NCI-H2196 treated with DMSO at 0.1 percent for 48 hours (cell line): ENCODE measurements around the gene CPLANE1.
"Not testable (repeated sequence)": the region's sequence is repeated elsewhere in the genome, so short reads cannot be mapped to it uniquely, and the experiment has no call there.

ENCODE experiments used
- DNase-seq: peaks from one replicate; lab custom pipeline; 2025; ENCODE audit not compliant: unreplicated experiment; lab: John Stamatoyannopoulos, UW

The CPLANE1 gene

GRCh38 chr5:37208883-37209797 lies 40.0 kb downstream of the CPLANE1 start:
- no peak for DNase-seq

GRCh38 chr5:37207802-37208201 lies 41.4 kb downstream of the CPLANE1 start:
- DNase-seq: no peak

DNA sequence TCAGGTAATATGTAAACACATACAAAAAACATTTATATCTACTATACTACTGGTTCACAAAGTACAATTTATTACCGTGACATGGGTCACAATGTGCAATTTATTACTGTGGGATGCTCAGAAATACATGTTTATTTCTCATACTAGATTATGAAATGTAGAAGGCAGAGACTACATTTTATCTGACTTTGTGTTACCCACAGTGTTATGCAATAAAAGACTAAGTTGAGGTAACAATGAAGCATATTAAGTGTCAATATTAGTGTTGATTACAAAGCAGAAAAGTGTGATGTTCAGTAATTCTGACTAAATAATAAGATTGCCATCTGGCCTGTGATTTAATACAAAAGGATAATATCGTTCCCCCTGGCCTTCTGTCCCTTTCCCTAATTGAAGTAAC lies 42.4 kb downstream of the CPLANE1 start:
- no peak for DNase-seq

DNA sequence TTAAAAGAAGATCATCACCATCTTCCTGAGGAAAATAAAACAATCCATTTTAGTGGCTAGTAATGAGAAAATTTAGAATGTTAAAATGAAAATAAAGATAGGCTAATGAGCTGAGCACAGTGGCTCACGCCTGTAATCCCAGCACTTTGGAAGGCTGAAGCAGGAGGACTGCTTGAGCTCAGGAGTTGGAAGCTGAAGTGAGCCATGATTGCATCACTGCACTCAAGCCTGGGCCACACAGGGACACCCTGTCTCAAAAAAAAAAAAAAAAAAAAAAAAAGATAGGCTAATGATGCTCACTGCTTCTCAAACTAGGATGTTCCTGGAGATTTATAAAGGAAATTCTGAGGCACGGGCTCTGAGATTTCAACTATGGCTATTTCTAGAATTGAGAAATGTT lies 50.3 kb downstream of the CPLANE1 start:
- no peak for DNase-seq

- no peak for DNase-seq
Observed at GRCh38 chr5:37198061-37198460, 51.1 kb downstream of the CPLANE1 start.

DNA sequence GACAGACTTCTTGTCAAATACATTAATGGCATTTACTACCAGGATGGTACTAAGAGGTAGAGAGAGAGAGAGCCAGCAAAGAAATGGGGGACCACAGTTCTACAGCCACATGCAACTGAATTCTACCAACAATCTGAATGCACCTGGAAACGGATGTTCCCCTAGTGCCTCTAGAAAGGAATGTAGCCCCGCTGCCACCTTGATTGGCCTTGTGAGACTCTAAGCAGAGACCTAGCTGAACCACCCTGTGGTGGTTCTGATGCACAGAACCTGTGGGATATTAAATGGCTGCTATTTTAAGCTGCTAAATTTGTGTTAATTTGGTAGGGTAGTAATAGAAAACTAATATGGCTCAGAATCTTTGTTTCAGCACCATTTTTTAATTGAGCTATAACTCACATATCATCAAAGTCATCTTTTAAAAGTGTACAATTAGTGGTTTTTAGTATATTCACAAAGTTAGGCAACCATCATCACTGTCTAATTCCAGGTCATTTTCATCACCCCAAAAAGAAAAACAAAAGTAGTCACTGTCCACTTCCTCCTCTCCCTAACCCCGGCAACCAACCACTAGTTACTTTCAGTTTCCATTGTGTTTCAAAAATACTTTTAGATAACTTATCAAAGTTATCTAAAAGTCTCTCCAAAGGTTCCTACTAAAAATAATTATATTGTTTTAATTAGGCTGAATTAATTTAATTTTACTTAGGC lies 51.7 kb downstream of the CPLANE1 start:
- no peak for DNase-seq

DNA sequence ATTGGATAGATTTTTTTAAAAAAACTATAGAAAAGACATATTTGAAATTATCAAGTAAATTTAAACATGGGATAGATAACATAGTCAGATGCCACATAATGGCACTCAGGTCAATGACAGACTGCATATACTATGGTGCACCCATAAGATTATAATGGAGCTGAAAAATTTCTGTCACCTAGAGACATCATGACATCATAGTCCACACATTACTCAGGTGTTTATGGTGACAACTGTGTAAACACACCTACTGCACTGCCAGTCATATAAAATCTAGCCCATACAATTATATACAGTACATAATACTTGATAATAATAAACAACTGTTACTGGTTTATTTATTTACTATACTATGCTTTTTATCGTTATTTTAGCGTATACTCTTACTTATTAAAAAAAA lies 58.6 kb downstream of the CPLANE1 start:
- DNase-seq: no peak

DNA sequence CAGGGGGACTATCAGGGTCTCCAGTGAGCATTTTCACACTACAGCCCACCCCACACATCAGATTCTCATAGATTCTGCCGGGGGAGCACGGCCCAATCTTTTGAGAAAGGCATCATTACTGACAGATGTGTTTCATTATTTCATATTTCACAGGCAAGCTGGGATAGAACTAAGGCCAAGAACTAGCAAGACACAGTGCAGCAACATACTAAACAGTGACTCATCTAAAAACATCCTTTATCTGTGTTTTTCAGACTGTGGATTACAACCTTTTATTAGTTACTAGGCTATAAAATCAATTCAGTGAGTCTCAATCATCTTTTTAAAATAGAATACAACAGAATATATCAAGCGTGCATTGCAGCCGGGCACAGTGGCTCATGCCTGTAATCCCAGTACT lies 59.8 kb downstream of the CPLANE1 start:
- no peak for DNase-seq

DNA sequence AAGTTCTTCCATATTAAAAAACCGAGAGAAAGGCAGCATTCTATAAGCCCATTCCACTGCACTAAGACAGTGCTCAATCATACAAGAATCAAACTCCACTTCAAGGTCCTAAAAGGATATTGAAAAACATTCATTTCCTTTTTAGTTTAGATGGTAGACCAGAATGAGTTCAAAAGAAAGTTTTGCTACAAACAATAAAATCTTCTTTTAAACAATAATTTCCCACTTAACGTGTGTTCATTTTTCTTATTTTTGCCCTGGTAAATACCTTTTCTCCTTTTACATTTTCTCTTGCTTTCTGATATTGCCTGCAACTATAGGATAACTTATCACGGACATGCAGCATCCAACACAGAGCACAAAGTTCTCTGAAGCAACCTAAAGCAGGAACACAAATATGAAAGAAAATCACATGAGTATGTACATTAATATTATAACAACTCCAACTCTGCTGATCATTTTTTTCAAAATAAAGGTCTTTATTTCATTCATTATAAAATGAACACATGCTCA lies 61.7 kb downstream of the CPLANE1 start:
- no peak for DNase-seq

DNA sequence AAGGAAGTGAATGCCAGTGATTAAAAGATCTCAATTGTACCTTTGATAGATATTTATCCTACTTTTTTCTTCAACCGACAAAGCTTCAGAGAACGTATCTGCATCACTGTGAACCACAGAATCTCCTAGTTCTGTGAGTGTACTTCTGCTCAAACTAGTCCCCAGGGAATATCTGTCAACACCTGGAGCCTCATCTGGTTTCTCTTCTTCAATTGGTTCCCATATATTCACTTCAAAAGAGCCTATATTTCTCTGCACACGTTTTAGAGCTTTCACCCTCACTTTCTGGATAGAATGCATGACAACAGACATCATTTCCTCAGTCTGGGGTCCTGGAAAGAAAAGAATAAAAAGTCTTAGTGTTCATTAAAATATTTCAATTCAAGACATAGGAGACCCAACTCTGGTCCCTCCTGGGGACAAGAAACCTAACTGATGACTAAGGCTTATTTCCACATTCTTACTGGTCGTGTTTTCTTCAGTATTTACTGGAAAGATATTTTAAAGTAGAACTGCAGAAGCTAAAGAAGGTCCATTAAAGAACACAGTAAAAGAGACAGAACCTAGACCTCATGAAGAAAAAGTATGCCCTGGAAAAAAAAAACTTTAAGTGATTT lies 64.3 kb downstream of the CPLANE1 start:
- no peak for DNase-seq

DNA sequence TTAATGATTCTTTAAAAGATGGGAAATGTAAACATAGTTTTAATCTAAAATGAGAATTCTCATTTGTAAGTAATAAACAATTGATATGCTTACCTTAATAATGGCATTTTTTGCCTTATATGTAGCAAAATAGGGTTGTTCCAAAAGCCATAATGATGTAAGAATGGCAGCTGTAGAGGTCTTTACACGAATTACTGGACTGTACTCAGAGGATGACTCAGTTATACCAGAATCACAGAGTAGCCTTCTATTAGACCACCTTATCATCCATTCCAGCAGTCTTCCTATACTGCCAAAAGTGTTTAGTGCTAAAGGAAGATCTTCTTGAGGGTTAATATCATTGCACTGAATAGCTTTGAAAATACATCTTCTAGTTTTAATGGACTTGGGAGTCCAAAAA lies 66.5 kb downstream of the CPLANE1 start:
- DNase-seq: no peak

DNA sequence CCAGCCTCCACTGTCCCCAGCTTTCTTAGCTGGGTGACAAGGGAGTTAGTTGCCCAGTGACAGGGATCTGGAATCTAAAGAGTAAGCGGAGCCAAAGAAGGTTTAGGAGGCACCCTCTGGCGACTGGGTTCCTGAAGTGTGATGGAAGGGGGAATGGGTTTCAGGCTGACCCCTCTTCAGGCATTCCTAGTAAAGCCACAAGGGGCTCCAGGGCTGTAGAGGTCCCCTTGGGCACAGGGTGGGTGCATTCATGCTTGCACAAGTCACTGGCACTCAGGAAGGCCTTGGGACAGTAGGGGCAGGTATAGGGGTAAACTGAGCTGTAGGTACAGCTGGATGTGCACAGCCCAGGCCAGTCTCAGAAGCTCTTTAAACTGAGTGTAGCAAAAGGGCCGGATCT lies 74.2 kb downstream of the CPLANE1 start:
- no peak for DNase-seq

GRCh38 chr5:37172957-37173356 lies 76.2 kb downstream of the CPLANE1 start:
- no peak for DNase-seq

GRCh38 chr5:37170856-37171255 lies 78.3 kb downstream of the CPLANE1 start:
- no peak for DNase-seq

- DNase-seq: no peak
Observed at GRCh38 chr5:37166197-37166596, 83.0 kb downstream of the CPLANE1 start.

DNA sequence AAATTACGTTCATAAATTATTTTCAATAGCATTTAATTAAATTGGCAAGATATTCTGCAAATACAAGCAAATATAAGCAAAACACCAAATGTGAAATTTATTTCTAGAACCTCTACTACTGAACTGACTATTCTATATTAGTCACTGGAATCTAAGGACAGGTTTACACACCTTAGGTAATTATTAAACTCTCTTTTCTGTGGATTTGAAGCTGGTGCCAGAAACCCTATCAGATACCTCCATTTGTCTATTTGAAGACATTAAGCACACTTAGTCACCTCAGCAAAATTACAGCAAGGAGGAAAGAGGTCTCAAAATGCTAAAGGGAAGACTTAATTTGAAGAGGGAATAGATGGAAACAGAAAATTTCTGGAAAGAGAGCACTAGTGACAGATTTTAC lies 83.4 kb downstream of the CPLANE1 start:
- DNase-seq: no peak

DNA sequence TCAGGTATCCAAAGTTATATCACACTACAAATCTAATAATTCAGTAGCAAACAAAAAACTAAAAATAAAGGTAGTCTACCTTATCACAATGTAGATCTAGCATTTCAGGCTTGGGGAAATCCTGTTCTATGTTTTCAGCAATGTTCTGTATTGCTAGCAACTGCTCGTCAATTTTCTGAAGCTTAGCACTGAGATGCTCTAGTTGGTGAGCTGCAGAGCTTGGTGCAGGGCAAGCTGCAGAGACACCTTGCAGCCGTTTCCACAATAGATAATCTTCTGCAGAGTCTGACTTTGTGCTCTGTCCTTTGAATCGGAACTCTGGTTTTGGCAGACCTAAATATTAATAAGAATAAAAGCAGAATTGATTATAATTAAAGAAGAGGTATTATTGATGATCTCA lies 95.5 kb downstream of the CPLANE1 start:
- no peak for DNase-seq

- DNase-seq: no peak
Observed at GRCh38 chr5:37146896-37147295, 102.3 kb downstream of the CPLANE1 start.

DNA sequence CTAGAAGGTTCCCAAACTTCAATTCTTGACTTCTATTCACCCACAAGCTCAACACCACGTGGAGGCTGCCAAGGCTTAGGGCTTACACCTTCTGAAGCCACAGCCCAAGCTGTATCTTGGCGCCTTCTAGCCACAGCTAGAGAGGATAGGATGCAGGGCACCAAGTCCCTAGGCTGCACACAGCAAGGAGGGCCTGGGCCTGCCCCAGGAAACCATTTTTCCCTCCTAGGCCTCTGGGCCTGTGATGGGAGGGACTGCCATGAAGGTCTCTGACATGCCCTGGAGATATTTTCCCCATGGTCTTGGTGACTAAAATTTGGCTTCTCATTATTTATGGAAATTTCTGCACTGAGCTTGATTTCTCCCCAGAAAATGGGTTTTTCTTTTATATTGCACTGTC lies 112.5 kb downstream of the CPLANE1 start:
- DNase-seq: no peak

DNA sequence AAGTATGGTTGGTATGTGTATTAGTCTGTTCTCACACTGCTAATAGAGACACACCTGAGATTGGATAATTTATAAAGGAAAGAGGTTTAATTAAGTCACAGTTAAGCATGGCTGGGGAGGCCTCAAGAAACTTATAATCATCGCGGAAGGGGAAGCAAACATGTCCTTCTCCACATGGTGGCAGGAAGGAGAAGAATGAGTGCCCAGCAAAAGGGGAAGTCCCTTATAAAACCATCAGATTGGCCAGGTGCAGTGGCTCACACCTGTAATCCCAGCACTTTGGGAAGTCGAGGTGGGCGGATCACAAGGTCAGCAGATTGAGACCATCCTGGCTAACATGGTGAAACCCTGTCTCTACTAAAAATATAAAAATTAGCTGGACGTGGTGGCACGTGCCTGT lies 113.9 kb downstream of the CPLANE1 start:
- DNase-seq: not testable (repeated sequence)

GRCh38 chr5:37133939-37134338 lies 115.2 kb downstream of the CPLANE1 start:
- DNase-seq: no peak

- DNase-seq: no peak
Observed at GRCh38 chr5:37132646-37133045, 116.5 kb downstream of the CPLANE1 start.
